WTC11 (cell line): ENCODE data around the gene ATP8B4. TPM values are rescaled to one million over a fixed set of nuclear protein-coding genes. Genes with fewer than 3 reads are reported as not detected.

Experiments used
- ATAC-seq: fragments of 200-7000 bp; cut with Tn5 transposase; 2 replicates; pipeline ENCODE4 v1.10.0; 2021; ENCODE audit warnings: mild to moderate bottlenecking, moderate library complexity
- CTCF ChIA-PET: fragments of 300-600 bp; sonication (Branson Sonifier 250); formaldehyde crosslinking; loops from one replicate; lab custom pipeline; 2021; ENCODE audit warnings: antibody characterized with exemption; lab: Charles Lee
- POLR2A ChIA-PET: fragments of 350-600 bp; sonication (Branson Sonifier 250); formaldehyde crosslinking; loops from one replicate; lab custom pipeline; 2021; ENCODE audit warnings: antibody characterized with exemption; lab: Charles Lee
- DNase-seq: peaks from one replicate; pipeline ENCODE4 v3.0.0; 2021; ENCODE audit warnings: low spot score
- H3K27ac Mint-ChIP-seq: 2 replicates; pipeline ENCODE4 v1.8.0; 2021; ENCODE audit warnings: mixed read lengths
- H3K27me3 Mint-ChIP-seq: 2 replicates; pipeline ENCODE4 v1.8.0; 2021; ENCODE audit warnings: low read depth, mild to moderate bottlenecking, moderate library complexity, mixed read lengths
- H3K36me3 Mint-ChIP-seq: 2 replicates; pipeline ENCODE4 v1.8.0; 2021; ENCODE audit warnings: mixed read lengths
- H3K4me1 Mint-ChIP-seq: 2 replicates; pipeline ENCODE4 v1.8.0; 2022; ENCODE audit warnings: mixed read lengths
- H3K4me3 Mint-ChIP-seq: 2 replicates; pipeline ENCODE4 v1.8.0; 2021; ENCODE audit warnings: mild to moderate bottlenecking, moderate library complexity, mixed read lengths
- H3K9me3 Mint-ChIP-seq: 2 replicates; pipeline ENCODE4 v1.8.0; 2021; ENCODE audit warnings: mixed read lengths
- AFF4 ChIP-seq: sonication (generic); formaldehyde crosslinking; IDR thresholded peaks from 2 replicates; pipeline ENCODE4 v1.8.1; 2023; ENCODE audit warnings: mild to moderate bottlenecking, missing genetic modification reagents, borderline replicate concordance
- ARID4B ChIP-seq: sonication (generic); formaldehyde crosslinking; IDR thresholded peaks from 2 replicates; pipeline ENCODE4 v1.8.0; 2023; ENCODE audit warnings: missing genetic modification reagents, mild to moderate bottlenecking, borderline replicate concordance
- E2F1 ChIP-seq: sonication (generic); formaldehyde crosslinking; IDR thresholded peaks from 2 replicates; pipeline ENCODE4 v1.8.0; 2022; ENCODE audit warnings: mild to moderate bottlenecking, missing genetic modification reagents
- E2F5 ChIP-seq: sonication (generic); formaldehyde crosslinking; IDR thresholded peaks from 2 replicates; pipeline ENCODE4 v1.8.1; 2022; ENCODE audit warnings: mild to moderate bottlenecking, moderate library complexity, missing genetic modification reagents
- EMX1 ChIP-seq: fragments of 250-450 bp; sonication (Bioruptor Pico); IDR thresholded peaks from 2 replicates; pipeline ENCODE4 v1.8.0; 2021; ENCODE audit warnings: mild to moderate bottlenecking
- ESRRA ChIP-seq: sonication (generic); formaldehyde crosslinking; IDR thresholded peaks from 2 replicates; pipeline ENCODE4 v1.8.1; 2022; ENCODE audit warnings: mild to moderate bottlenecking, missing genetic modification reagents, borderline replicate concordance
- GRHL2 ChIP-seq: fragments of 250-450 bp; sonication (Bioruptor Pico); IDR thresholded peaks from 2 replicates; pipeline ENCODE4 v1.8.0; 2022; ENCODE audit warnings: mild to moderate bottlenecking, moderate library complexity; ENCODE audit not compliant: insufficient replicate concordance, severe bottlenecking
- KAT7 ChIP-seq: sonication (generic); formaldehyde crosslinking; IDR thresholded peaks from 2 replicates; pipeline ENCODE4 v1.8.1; 2023; ENCODE audit warnings: missing genetic modification reagents, mild to moderate bottlenecking, borderline replicate concordance
- MYBL2 ChIP-seq: sonication (generic); formaldehyde crosslinking; IDR thresholded peaks from 2 replicates; pipeline ENCODE4 v1.8.1; 2023; ENCODE audit warnings: mild to moderate bottlenecking, moderate library complexity, missing genetic modification reagents
- RELA ChIP-seq: sonication (generic); formaldehyde crosslinking; IDR thresholded peaks from 2 replicates; pipeline ENCODE4 v1.8.1; 2022; ENCODE audit warnings: missing genetic modification reagents, mild to moderate bottlenecking, borderline replicate concordance
- SMAD4 ChIP-seq: sonication (generic); formaldehyde crosslinking; IDR thresholded peaks from 2 replicates; pipeline ENCODE4 v1.8.0; 2022; ENCODE audit warnings: mild to moderate bottlenecking, missing genetic modification reagents
- SP1 ChIP-seq: sonication (generic); formaldehyde crosslinking; conservative IDR thresholded peaks from 2 replicates; pipeline ENCODE4 v1.8.1; 2022; ENCODE audit warnings: missing genetic modification reagents
- TP53 ChIP-seq: sonication (generic); formaldehyde crosslinking; IDR thresholded peaks from 2 replicates; pipeline ENCODE4 v1.8.1; 2023; ENCODE audit warnings: mild to moderate bottlenecking, missing genetic modification reagents
- ZNF138 ChIP-seq: sonication (generic); formaldehyde crosslinking; conservative IDR thresholded peaks from 2 replicates; pipeline ENCODE4 v1.8.1; 2022; ENCODE audit warnings: mild to moderate bottlenecking, moderate library complexity, missing genetic modification reagents
- ZNF232 ChIP-seq: sonication (generic); formaldehyde crosslinking; IDR thresholded peaks from 2 replicates; pipeline ENCODE4 v1.8.0; 2022; ENCODE audit warnings: mild to moderate bottlenecking, missing genetic modification reagents
- ZNF263 ChIP-seq: sonication (generic); formaldehyde crosslinking; IDR thresholded peaks from 2 replicates; pipeline ENCODE4 v1.8.1; 2022; ENCODE audit warnings: low read depth, mild to moderate bottlenecking, moderate library complexity, missing genetic modification reagents
- ZNF416 ChIP-seq: fragments of 250-450 bp; sonication (Bioruptor Pico); IDR thresholded peaks from 2 replicates; pipeline ENCODE4 v1.9.0; 2021; ENCODE audit warnings: mild to moderate bottlenecking, inconsistent platforms
- total RNA-seq: library from RNA; stranded (reverse); gene quantifications from 3 replicates; pipeline ENCODE4 v1.2.3, GENCODE V29; 2021

Gene ATP8B4
- total RNA-seq, 1 experiment from 2014 or later, result 0.37 TPM

- Mint-ChIP-seq H3K27ac (no peak overlapping the region), H3K9me3 (peaks cover 6% of the 10 kb centered on the region), H3K27me3 (no peaks in the 10 kb centered on the region), H3K4me3 (no peak overlapping the region), H3K4me1 (no peaks in the 10 kb centered on the region), H3K36me3 (no peaks in the 10 kb centered on the region)
- ChIA-PET CTCF (no interaction called here), POLR2A (no interaction called here)
- no peak for ATAC-seq
- no peak for DNase-seq
- TF ChIP-seq E2F5 (CRISPR knock-in tag) (no peak), RELA (no peak), AFF4 (CRISPR knock-in tag) (no peak), MYBL2 (CRISPR knock-in tag) (no peak), ZNF416 (CRISPR knock-in tag) (no peak), ESRRA (CRISPR knock-in tag) (no peak), ARID4B (CRISPR knock-in tag) (no peak), GRHL2 (CRISPR knock-in tag) (no peak), E2F1 (CRISPR knock-in tag) (no peak), ZNF232 (no peak), KAT7 (no peak), EMX1 (CRISPR knock-in tag) (no peak), SMAD4 (CRISPR knock-in tag) (no peak), TP53 (no peak), SP1 (CRISPR knock-in tag) (no peak), ZNF263 (CRISPR knock-in tag) (no peak), ZNF138 (CRISPR knock-in tag) (no peak)
Observed at GRCh38 chr15:50113187-50113505, 5.9 kb downstream of the ATP8B4 start.
